ENCODE measurements around the gene CELF2.

The CELF2 gene

GRCh38 chr10:11217521-11217920 is 199.8 kb downstream of the CELF2 start:
- ChIA-PET CTCF (no interaction called here), POLR2A (ENCODE audit: low non-redundant PET) (no interaction called here)
- no peak overlapping the region for H3K27ac ChIP-seq
- no peak for TF ChIP-seq CTCF (conservative IDR thresholded peaks at IDR 0.05; ENCODE audit: low read depth)
- DNase-seq (ENCODE audit: low spot score), result no peak

GRCh38 chr10:11218395-11218794 is 200.7 kb downstream of the CELF2 start:
- ChIA-PET POLR2A (ENCODE audit: low non-redundant PET) (no interaction called here), CTCF (no interaction called here)
- TF ChIP-seq CTCF (conservative IDR thresholded peaks at IDR 0.05; ENCODE audit: low read depth), result no peak
- H3K27ac ChIP-seq, result no peak overlapping the region
- DNase-seq (ENCODE audit: low spot score), result no peak

- CTCF ChIA-PET, result no interaction called here
- POLR2A ChIA-PET (ENCODE audit: low non-redundant PET), result no interaction called here
- no peak for DNase-seq (ENCODE audit: low spot score)
- TF ChIP-seq CTCF (conservative IDR thresholded peaks at IDR 0.05; ENCODE audit: low read depth), result no peak
- no peak overlapping the region for H3K27ac ChIP-seq
Measured at GRCh38 chr10:11219431-11219830, 201.8 kb downstream of the CELF2 start.

- no peak for DNase-seq (ENCODE audit: low spot score)
- no peak overlapping the region for H3K27ac ChIP-seq
- CTCF ChIA-PET, result interaction anchor here (0.6 kb wide), 1 partner anchor 259 kb away, joined by 4 read pairs; no protein-coding TSS in a partner anchor
- TF ChIP-seq CTCF (conservative IDR thresholded peaks at IDR 0.05; ENCODE audit: low read depth), result no peak
- POLR2A ChIA-PET (ENCODE audit: low non-redundant PET), result no interaction called here
Measured at GRCh38 chr10:11223081-11223480, 205.4 kb downstream of the CELF2 start.

- no peak for TF ChIP-seq CTCF (conservative IDR thresholded peaks at IDR 0.05; ENCODE audit: low read depth)
- DNase-seq (ENCODE audit: low spot score), result no peak
- no peak overlapping the region for H3K27ac ChIP-seq
- CTCF ChIA-PET, result interaction anchor here (0.6 kb wide), 1 partner anchor 259 kb away, joined by 4 read pairs; no protein-coding TSS in a partner anchor
- POLR2A ChIA-PET (ENCODE audit: low non-redundant PET), result no interaction called here
Measured at GRCh38 chr10:11223507-11224140, 206.0 kb downstream of the CELF2 start.

GRCh38 chr10:11224321-11224720 is 206.6 kb downstream of the CELF2 start:
- ChIA-PET POLR2A (ENCODE audit: low non-redundant PET) (no interaction called here), CTCF (no interaction called here)
- no peak overlapping the region for H3K27ac ChIP-seq

More at GRCh38 chr10:11224321-11224720, 206.6 kb downstream of the CELF2 start:
- TF ChIP-seq CTCF (conservative IDR thresholded peaks at IDR 0.05; ENCODE audit: low read depth), result no peak
- DNase-seq (ENCODE audit: low spot score), result no peak

All from RWPE1 (cell line).